HG02759 (cell line): ENCODE results near the gene RGPD8.
"Not testable (repeated sequence)": the region's sequence is repeated elsewhere in the genome, so short reads cannot be mapped to it uniquely, and the experiment has no call there.

ENCODE experiments used
- ATAC-seq: cut with Tn5 transposase; IDR thresholded peaks from one replicate; pipeline ENCODE4 v1.9.1; 2021; ENCODE audit warnings: mild to moderate bottlenecking, moderate library complexity; ENCODE audit not compliant: unreplicated experiment

The RGPD8 gene

GRCh38 chr2:112433480-112433879, at the start of gene RGPD8:
TSS of gene RGPD8 (minus strand) at chr2:112433645. CDS start at chr2:112433453, 192 bp downstream.
- ATAC-seq, result peak; percentile 99

GRCh38 chr2:112483042-112483473, 49.6 kb upstream of the RGPD8 start:
- ATAC-seq, result no peak

- ATAC-seq, result peak; percentile 6
Measured at GRCh38 chr2:112482309-112483041, 49.0 kb upstream of the RGPD8 start.

- ATAC-seq, result peak; percentile 85
Measured at GRCh38 chr2:112481528-112482233, 48.2 kb upstream of the RGPD8 start, which contains the start of gene TTL. TSS of gene TTL (plus strand) at chr2:112482156. CDS start at chr2:112482345, 189 bp downstream.

GRCh38 chr2:112481050-112481527, 47.6 kb upstream of the RGPD8 start:
- peak; percentile 68 for ATAC-seq

- no peak for ATAC-seq
Measured at GRCh38 chr2:112480530-112481049, 47.1 kb upstream of the RGPD8 start.

GRCh38 chr2:112476434-112476833, 43.0 kb upstream of the RGPD8 start:
- ATAC-seq, result no peak

GRCh38 chr2:112474844-112475486, 41.5 kb upstream of the RGPD8 start:
- no peak for ATAC-seq

- no peak for ATAC-seq
Measured at GRCh38 chr2:112472547-112473263, 39.3 kb upstream of the RGPD8 start.

GRCh38 chr2:112465382-112465781, 31.9 kb upstream of the RGPD8 start:
- no peak for ATAC-seq

GRCh38 chr2:112463256-112463655, 29.8 kb upstream of the RGPD8 start:
- no peak for ATAC-seq

GRCh38 chr2:112462178-112462577, 28.7 kb upstream of the RGPD8 start:
- no peak for ATAC-seq

- no peak for ATAC-seq
Measured at GRCh38 chr2:112459372-112459771, 25.9 kb upstream of the RGPD8 start.

- ATAC-seq, result no peak
Measured at GRCh38 chr2:112454586-112454985, 21.1 kb upstream of the RGPD8 start.

GRCh38 chr2:112451317-112451716, 17.9 kb upstream of the RGPD8 start:
- no peak for ATAC-seq

- no peak for ATAC-seq
Measured at GRCh38 chr2:112449854-112450253, 16.4 kb upstream of the RGPD8 start.

GRCh38 chr2:112444256-112444655, 10.8 kb upstream of the RGPD8 start:
- ATAC-seq, result not testable (repeated sequence)

- not testable (repeated sequence) for ATAC-seq
Measured at GRCh38 chr2:112438603-112439261, 5.3 kb upstream of the RGPD8 start.

- not testable (repeated sequence) for ATAC-seq
Measured at GRCh38 chr2:112437405-112437831, 4.0 kb upstream of the RGPD8 start.

GRCh38 chr2:112436993-112437392, 3.5 kb upstream of the RGPD8 start:
- ATAC-seq, result not testable (repeated sequence)
